GM12864 (cell line): Measurements from ENCODE around the gene SMNDC1.
"Not testable (repeated sequence)": the region's sequence is repeated elsewhere in the genome, so short reads cannot be mapped to it uniquely, and the experiment has no call there.

Experiments
- DNase-seq: peaks from one replicate; pipeline ENCODE4 v3.0.0-alpha.2; 2011; ENCODE audit warnings: low read depth
- H3K4me3 ChIP-seq: 2 replicates; pipeline ENCODE4 v1.5.1; 2011; ENCODE audit warnings: mild to moderate bottlenecking, low read depth, low read length, control low read depth
- CTCF ChIP-seq: IDR thresholded peaks from 2 replicates; pipeline ENCODE4 v1.5.1; 2011; ENCODE audit warnings: low read depth, mild to moderate bottlenecking, moderate library complexity, low read length, control low read depth, inconsistent platforms; ENCODE audit errors: missing control alignments

The SMNDC1 gene

GRCh38 chr10:110275128-110275729 lies 29.5 kb downstream of the SMNDC1 start:
- TF ChIP-seq CTCF = no peak
- DNase-seq = no peak
- H3K4me3 ChIP-seq = no peak overlapping the region

GRCh38 chr10:110274647-110275046 lies 30.1 kb downstream of the SMNDC1 start:
- no peak for TF ChIP-seq CTCF
- DNase-seq = no peak
- H3K4me3 ChIP-seq = no peak overlapping the region

DNA sequence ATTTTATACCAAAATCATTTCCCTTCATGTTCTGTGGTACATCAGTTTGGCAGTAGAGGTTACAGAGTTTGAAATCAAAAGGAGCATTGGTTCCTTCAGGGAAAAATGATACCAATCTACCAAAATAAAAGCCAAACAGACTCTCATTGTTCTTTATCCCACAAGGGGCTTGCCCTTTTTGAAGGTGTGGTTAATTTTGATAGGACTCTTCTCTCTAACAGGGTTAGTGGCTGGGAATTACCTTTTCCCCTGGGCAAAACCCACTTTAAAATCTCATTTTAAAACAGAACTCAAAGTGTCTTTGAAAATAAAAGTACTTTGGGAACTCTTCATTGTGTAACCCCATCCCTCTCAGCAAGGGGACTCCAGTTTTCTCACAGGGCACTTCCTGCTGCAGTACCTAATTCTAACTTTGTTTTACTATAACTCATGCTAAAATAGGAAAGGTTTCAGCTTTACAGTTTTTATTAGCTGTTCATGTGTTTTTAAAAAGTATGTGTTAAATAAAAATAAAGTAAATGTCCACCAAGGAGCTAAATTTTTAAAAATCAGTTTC lies 30.6 kb downstream of the SMNDC1 start:
- TF ChIP-seq CTCF = no peak
- DNase-seq = no peak
- no peak overlapping the region for H3K4me3 ChIP-seq

- no peak for TF ChIP-seq CTCF
- no peak overlapping the region for H3K4me3 ChIP-seq
- no peak for DNase-seq
Observed at GRCh38 chr10:110273474-110273873, 31.2 kb downstream of the SMNDC1 start.

DNA sequence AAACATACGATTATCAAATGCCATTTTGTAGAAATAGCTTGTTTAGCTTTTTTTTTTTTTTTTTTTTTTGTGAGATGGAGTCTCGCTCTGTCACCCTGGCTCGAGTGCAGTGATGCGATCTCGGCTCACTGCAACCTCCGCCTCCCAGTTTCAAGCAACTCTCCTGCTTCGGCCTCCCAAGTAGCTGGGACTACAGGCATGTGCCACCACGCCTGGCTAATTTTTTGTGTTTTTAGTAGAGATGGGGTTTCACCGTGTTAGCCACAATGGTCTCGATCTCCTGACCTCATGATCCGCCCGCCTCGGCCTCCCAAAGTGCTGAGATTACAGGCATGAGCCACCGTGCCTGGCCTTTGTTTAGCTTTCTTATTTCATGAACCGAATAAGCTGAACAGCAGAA lies 31.7 kb downstream of the SMNDC1 start:
- not testable (repeated sequence) for DNase-seq, H3K4me3 ChIP-seq

DNA sequence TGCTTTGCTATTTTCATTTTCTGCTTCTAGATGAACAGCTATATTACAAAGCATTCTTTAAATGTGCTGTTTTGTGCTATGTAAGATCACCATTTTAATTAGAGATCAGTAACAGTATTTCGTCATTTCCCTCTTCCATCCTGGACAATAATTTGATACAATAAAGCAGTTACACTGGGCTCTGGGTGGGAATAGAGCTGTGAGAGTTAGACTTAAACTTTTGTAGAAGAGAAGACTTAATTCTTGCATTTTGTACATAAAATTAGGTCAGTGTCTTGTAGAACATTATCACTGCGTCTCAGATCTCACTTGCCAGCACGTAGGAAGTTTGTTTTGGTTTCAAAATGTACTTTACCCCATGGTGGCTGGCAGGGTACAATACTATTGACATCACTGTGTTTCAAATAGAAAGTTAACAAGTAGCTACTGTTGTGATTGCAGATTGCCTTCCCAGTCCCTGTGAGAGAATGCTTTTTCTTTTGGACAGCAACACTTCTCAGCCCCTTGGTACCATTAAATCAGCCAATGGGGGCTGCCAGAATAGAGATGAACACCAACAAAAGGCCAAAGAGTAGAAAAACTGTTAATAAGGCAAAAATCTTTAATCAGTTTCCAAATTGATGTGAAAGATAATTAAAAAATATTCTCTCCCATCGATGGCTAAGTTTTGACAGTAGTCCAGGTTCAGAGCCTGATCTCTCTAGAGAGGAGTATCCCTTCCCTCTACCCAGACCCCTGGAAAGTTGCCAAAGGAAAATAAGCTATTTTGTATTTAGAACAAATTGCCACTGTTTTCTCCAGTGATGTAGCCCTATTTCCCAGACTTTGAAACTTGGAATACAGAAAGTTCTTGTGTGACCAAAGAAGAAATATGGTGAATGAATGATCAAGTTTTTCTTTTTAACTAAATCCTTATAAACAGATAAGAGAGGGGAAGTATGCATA lies 35.1 kb downstream of the SMNDC1 start:
- no peak for TF ChIP-seq CTCF
- H3K4me3 ChIP-seq = no peak overlapping the region
- no peak for DNase-seq

DNA sequence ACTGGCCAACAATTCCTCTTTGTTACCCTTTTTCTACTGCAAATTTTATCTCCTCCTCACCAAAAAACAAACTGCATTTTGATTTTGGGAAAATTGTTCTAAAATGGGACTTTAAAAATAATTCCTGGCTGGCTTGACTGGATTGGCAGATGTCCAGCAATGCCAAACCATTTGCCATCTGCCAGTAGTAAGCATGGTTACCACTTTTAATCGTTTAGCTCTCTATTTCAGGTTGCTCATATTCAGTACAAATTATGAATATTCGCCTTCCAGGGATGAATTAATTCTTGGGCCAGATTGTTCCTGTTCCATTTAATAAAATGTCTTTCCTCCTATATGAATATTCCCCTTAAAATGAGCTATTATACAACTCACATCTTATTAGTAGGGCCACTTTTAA lies 35.7 kb downstream of the SMNDC1 start:
- no peak for DNase-seq

More for the DNA sequence above, 35.7 kb downstream of the SMNDC1 start:
- no peak overlapping the region for H3K4me3 ChIP-seq
- TF ChIP-seq CTCF = no peak
